IPS-18c (cell line): ENCODE data around the gene INPP5A.

Source experiments
- H3K4me3 ChIP-seq: 2 replicates; pipeline ENCODE4 v1.7.0; 2013; ENCODE audit warnings: low read depth, mild to moderate bottlenecking, low read length, moderate library complexity; ENCODE audit not compliant: insufficient read depth
- H3K9me3 ChIP-seq: one replicate; pipeline ENCODE4 v1.6.1; 2013; ENCODE audit warnings: mild to moderate bottlenecking, low read length, moderate library complexity; ENCODE audit not compliant: control insufficient read depth, insufficient read depth

Gene INPP5A

GRCh38 chr10:132616996-132617736 is 79.6 kb downstream of the INPP5A start:
- Histone ChIP-seq H3K4me3 (no peak overlapping the region), H3K9me3 (peaks cover 12% of the 10 kb centered on the region)

GRCh38 chr10:132617737-132618052 is 80.1 kb downstream of the INPP5A start:
- peaks cover 12% of the 10 kb centered on the region for H3K9me3 ChIP-seq

GRCh38 chr10:132618158-132618919 is 80.8 kb downstream of the INPP5A start:
- Histone ChIP-seq H3K4me3 (no peak overlapping the region), H3K9me3 (peaks cover 12% of the 10 kb centered on the region)

More at GRCh38 chr10:132617737-132618052, 80.1 kb downstream of the INPP5A start:
- H3K4me3 ChIP-seq: no peak overlapping the region

- no peak overlapping the region for H3K4me3 ChIP-seq
- H3K9me3 ChIP-seq: peaks cover 12% of the 10 kb centered on the region
Measured at GRCh38 chr10:132619927-132620326, 82.3 kb downstream of the INPP5A start.

- Histone ChIP-seq H3K4me3 (no peak overlapping the region), H3K9me3 (peaks cover 6% of the 10 kb centered on the region)
Measured at GRCh38 chr10:132624061-132624846, 86.7 kb downstream of the INPP5A start.

- no peak overlapping the region for H3K4me3 ChIP-seq
- H3K9me3 ChIP-seq: peaks cover 3% of the 10 kb centered on the region
Measured at GRCh38 chr10:132624847-132625471, 87.4 kb downstream of the INPP5A start.

- H3K4me3 ChIP-seq: no peak overlapping the region
- H3K9me3 ChIP-seq: no peaks in the 10 kb centered on the region
Measured at GRCh38 chr10:132626019-132626760, 88.6 kb downstream of the INPP5A start.

GRCh38 chr10:132626761-132627665 is 89.4 kb downstream of the INPP5A start:
- Histone ChIP-seq H3K4me3 (no peak overlapping the region), H3K9me3 (no peaks in the 10 kb centered on the region)

- Histone ChIP-seq H3K4me3 (no peak overlapping the region), H3K9me3 (no peaks in the 10 kb centered on the region)
Measured at GRCh38 chr10:132627666-132628531, 90.3 kb downstream of the INPP5A start.

- Histone ChIP-seq H3K4me3 (no peak overlapping the region), H3K9me3 (no peaks in the 10 kb centered on the region)
Measured at GRCh38 chr10:132628966-132629900, 91.6 kb downstream of the INPP5A start.

GRCh38 chr10:132630156-132630555 is 92.6 kb downstream of the INPP5A start:
- Histone ChIP-seq H3K4me3 (no peak overlapping the region), H3K9me3 (no peaks in the 10 kb centered on the region)

- H3K9me3 ChIP-seq: no peaks in the 10 kb centered on the region
Measured at GRCh38 chr10:132630666-132631337, 93.2 kb downstream of the INPP5A start.

GRCh38 chr10:132631338-132631735 is 93.8 kb downstream of the INPP5A start:
- no peak overlapping the region for H3K4me3 ChIP-seq
- no peaks in the 10 kb centered on the region for H3K9me3 ChIP-seq

More at GRCh38 chr10:132630666-132631337, 93.2 kb downstream of the INPP5A start:
- no peak overlapping the region for H3K4me3 ChIP-seq

- no peaks in the 10 kb centered on the region for H3K9me3 ChIP-seq
- no peak overlapping the region for H3K4me3 ChIP-seq
Measured at GRCh38 chr10:132632091-132632561, 94.5 kb downstream of the INPP5A start.
